BJ (cell line): Measurements from ENCODE around the gene GEMIN8. TPM values are rescaled to one million over a fixed set of nuclear protein-coding genes. Genes with fewer than 3 reads are reported as not detected.

ENCODE experiments used
- CTCF ChIA-PET: fragments of 350-600 bp; formaldehyde crosslinking; extraction: SDS; loops from one replicate; lab custom pipeline; 2021; ENCODE audit warnings: antibody characterized with exemption, inconsistent platforms; lab: Yijun Ruan, JAX
- POLR2A ChIA-PET: fragments of 300-600 bp; sonication (Branson Sonifier 250); formaldehyde crosslinking; extraction: SDS; loops from one replicate; lab custom pipeline; 2021; ENCODE audit warnings: antibody characterized with exemption; lab: Charles Lee
- DNase-seq: peaks from one replicate; pipeline ENCODE4 v3.0.0-alpha.2; 2011; ENCODE audit warnings: low read depth
- H3K27me3 ChIP-seq: 2 replicates; pipeline ENCODE4 v1.6.0; 2011; ENCODE audit warnings: low read length; ENCODE audit not compliant: control insufficient read depth, insufficient read depth
- H3K36me3 ChIP-seq: 2 replicates; pipeline ENCODE4 v1.5.1; 2011; ENCODE audit warnings: low read length; ENCODE audit not compliant: control insufficient read depth, insufficient read depth
- H3K4me3 ChIP-seq: 2 replicates; pipeline ENCODE4 v1.5.1; 2011; ENCODE audit warnings: low read depth, mild to moderate bottlenecking, control low read depth, low read length
- polyA plus RNA-seq: library from polyadenylated mRNA; depleted of rRNA; stranded (reverse); fragments of >200 nt; gene quantifications from 2 replicates; pipeline ENCODE4 v1.2.3, GENCODE V29; 2011
- TF ChIP-seq, protein P1 (sequence below): IDR thresholded peaks from 2 replicates; pipeline ENCODE4 v1.5.1; 2011; ENCODE audit warnings: low read depth, mild to moderate bottlenecking, control low read depth, inconsistent platforms, low read length, moderate library complexity; ENCODE audit not compliant: insufficient read depth

Gene GEMIN8
- polyA plus RNA-seq, 1 experiment = 21.5 TPM

DNA sequence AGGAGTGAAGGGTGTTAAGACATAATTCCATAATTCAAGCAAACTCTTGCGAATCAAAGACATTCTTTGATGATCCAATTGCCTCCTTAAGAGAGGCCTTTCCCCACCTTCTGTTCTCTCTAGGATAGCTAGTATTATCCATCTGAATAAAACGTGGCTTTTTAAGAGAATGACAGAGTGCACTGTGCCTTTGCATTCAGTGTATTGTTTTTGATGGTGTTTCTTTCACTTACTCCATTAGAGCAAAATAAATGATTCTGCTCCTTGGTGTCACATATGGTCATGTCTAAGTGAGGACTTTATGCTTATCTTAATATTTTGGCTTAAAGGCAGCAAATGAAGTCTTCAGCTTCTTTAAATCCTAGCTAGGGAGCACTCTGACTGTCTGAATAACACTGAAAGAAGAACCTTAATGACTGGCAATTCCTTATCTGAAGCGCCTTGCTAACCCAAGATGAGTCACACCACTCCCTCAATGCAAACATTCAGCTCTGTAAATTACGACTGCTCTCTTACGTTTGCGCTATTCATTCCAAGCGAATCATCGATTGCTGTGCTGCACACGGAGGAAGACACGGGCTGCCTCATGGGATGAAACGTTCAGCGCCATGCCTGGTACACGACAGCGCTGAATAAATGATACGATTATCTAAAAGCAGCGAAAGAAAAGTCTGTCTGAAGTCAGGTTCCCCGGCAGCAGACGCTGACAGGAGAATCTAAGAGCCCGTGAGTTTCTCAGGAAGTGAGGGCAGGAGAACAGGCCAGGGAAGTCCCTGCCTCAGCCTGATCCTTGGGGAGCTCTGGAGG is 35.1 kb upstream of the GEMIN8 start:
- DNase-seq = no peak
- Histone ChIP-seq H3K4me3 (no peak overlapping the region), H3K36me3 (no peaks in the 10 kb centered on the region), H3K27me3 (no peaks in the 10 kb centered on the region)
- CTCF ChIA-PET = no interaction called here
- TF ChIP-seq, protein P1, sequence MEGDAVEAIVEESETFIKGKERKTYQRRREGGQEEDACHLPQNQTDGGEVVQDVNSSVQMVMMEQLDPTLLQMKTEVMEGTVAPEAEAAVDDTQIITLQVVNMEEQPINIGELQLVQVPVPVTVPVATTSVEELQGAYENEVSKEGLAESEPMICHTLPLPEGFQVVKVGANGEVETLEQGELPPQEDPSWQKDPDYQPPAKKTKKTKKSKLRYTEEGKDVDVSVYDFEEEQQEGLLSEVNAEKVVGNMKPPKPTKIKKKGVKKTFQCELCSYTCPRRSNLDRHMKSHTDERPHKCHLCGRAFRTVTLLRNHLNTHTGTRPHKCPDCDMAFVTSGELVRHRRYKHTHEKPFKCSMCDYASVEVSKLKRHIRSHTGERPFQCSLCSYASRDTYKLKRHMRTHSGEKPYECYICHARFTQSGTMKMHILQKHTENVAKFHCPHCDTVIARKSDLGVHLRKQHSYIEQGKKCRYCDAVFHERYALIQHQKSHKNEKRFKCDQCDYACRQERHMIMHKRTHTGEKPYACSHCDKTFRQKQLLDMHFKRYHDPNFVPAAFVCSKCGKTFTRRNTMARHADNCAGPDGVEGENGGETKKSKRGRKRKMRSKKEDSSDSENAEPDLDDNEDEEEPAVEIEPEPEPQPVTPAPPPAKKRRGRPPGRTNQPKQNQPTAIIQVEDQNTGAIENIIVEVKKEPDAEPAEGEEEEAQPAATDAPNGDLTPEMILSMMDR = no peak
- POLR2A ChIA-PET = no interaction called here

GRCh38 chrX:14062524-14062923 is 32.8 kb upstream of the GEMIN8 start:
- CTCF ChIA-PET = no interaction called here
- no peak overlapping the region for H3K4me3 ChIP-seq
- POLR2A ChIA-PET = no interaction called here

DNA sequence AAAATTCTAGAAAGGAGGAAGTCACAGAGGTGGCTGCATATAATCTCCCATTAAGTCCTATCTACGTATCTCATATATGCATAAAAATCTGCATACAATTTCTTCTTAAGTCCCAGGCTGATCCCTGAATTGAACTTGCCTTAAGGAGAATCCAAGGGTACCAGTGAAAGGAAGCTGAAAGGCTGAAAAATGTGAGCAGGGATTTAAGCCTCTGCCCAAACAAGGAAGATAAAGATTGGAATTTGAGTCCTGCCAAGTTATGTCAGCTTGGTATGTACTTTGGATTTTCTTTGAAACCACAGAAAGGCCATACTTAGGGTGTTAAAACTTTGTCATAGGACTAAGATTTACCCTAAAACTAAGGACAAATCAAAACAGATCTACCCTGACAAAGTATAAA is 26.5 kb upstream of the GEMIN8 start:
- H3K36me3 ChIP-seq = no peaks in the 10 kb centered on the region
- H3K4me3 ChIP-seq = no peak overlapping the region
- TF ChIP-seq, protein P1 = no peak
- DNase-seq = no peak
- POLR2A ChIA-PET = no interaction called here
- no peaks in the 10 kb centered on the region for H3K27me3 ChIP-seq
- CTCF ChIA-PET = no interaction called here

More at GRCh38 chrX:14062524-14062923, 32.8 kb upstream of the GEMIN8 start:
- DNase-seq = no peak
- H3K36me3 ChIP-seq = no peaks in the 10 kb centered on the region
- TF ChIP-seq, protein P1 = no peak
- H3K27me3 ChIP-seq = no peaks in the 10 kb centered on the region

GRCh38 chrX:14051416-14051815 is 21.7 kb upstream of the GEMIN8 start:
- TF ChIP-seq, protein P1 = no peak
- DNase-seq = no peak
- ChIA-PET CTCF (interaction anchor here (0.6 kb wide), 1 partner anchor 1090 kb away, joined by 3 read pairs; no protein-coding TSS in a partner anchor), POLR2A (no interaction called here)
- Histone ChIP-seq H3K4me3 (no peak overlapping the region), H3K36me3 (no peaks in the 10 kb centered on the region), H3K27me3 (no peaks in the 10 kb centered on the region)

DNA sequence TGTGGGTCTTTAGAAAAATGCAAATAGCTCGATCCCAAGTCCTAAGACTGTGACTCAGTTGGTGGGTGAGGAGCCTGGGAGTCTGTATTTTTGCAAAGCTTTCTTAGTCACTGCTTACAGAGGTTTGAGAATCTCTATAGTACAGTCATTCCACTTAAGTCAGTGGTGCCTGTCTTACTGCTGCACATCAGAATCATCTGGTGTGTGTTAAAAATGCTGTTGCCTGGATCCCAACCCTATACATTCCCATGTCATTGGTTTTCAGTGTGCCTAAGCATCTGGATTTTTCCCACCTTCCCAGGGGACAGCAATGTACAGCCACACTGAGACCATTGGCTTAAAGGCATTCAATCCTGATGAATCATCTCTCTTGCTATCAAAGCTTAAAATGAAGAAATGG is 21.0 kb upstream of the GEMIN8 start:
- CTCF ChIA-PET = interaction anchor here (1.5 kb wide), 1 partner anchor 8 kb away, joined by 3 read pairs; no protein-coding TSS in a partner anchor
- TF ChIP-seq, protein P1 = no peak
- POLR2A ChIA-PET = no interaction called here

More for the DNA sequence above, 21.0 kb upstream of the GEMIN8 start:
- Histone ChIP-seq H3K4me3 (no peak overlapping the region), H3K27me3 (no peaks in the 10 kb centered on the region), H3K36me3 (no peaks in the 10 kb centered on the region)
- DNase-seq = no peak
